AG10803 (cell line): Measurements from ENCODE around the gene PLCG2.

Experiments
- DNase-seq: peaks from one replicate; pipeline ENCODE4 v3.0.0; 2010; ENCODE audit warnings: low read depth
- H3K4me3 ChIP-seq: 2 replicates; pipeline ENCODE4 v1.5.1; 2011; ENCODE audit warnings: mild to moderate bottlenecking, low read length, control low read depth
- TF ChIP-seq, protein P1 (sequence below): conservative IDR thresholded peaks from 2 replicates; pipeline ENCODE4 v1.5.1; 2011; ENCODE audit warnings: mild to moderate bottlenecking, low read length, control low read depth, inconsistent platforms

The PLCG2 gene

DNA sequence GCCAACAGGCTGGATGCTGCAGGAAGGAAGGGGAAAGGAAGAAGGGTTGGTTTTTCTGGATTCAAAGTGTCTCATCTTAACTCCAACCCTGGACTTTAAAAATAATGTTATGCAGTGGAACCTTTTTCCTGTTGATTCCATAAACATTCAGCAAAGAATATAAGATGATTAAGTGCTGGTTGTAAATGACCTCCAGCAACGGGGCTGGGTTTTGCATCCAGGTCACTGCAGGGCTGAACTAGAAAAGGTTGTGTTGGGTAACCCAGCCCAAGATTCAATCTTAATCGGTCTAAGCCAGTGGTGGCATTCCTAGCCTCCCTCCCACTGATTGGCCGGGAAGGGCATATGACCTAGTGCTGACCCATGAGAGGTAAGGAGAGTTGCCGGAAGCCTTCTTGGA, 34.2 kb upstream of the PLCG2 start:
- TF ChIP-seq, protein P1, sequence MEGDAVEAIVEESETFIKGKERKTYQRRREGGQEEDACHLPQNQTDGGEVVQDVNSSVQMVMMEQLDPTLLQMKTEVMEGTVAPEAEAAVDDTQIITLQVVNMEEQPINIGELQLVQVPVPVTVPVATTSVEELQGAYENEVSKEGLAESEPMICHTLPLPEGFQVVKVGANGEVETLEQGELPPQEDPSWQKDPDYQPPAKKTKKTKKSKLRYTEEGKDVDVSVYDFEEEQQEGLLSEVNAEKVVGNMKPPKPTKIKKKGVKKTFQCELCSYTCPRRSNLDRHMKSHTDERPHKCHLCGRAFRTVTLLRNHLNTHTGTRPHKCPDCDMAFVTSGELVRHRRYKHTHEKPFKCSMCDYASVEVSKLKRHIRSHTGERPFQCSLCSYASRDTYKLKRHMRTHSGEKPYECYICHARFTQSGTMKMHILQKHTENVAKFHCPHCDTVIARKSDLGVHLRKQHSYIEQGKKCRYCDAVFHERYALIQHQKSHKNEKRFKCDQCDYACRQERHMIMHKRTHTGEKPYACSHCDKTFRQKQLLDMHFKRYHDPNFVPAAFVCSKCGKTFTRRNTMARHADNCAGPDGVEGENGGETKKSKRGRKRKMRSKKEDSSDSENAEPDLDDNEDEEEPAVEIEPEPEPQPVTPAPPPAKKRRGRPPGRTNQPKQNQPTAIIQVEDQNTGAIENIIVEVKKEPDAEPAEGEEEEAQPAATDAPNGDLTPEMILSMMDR, result no peak
- H3K4me3 ChIP-seq, result no peak overlapping the region
- DNase-seq, result no peak

GRCh38 chr16:81745704-81746558, 33.2 kb upstream of the PLCG2 start:
- DNase-seq, result peak; percentile 34
- H3K4me3 ChIP-seq, result peak overlapping the region; percentile 52
- TF ChIP-seq, protein P1, result no peak

- no peak for DNase-seq
- H3K4me3 ChIP-seq, result peak overlapping the region; percentile 52
- TF ChIP-seq, protein P1, result no peak
Observed at GRCh38 chr16:81746566-81746965, 32.5 kb upstream of the PLCG2 start.

- no peak overlapping the region for H3K4me3 ChIP-seq
- TF ChIP-seq, protein P1, result no peak
- DNase-seq, result no peak
Observed at GRCh38 chr16:81748476-81749198, 30.5 kb upstream of the PLCG2 start.

DNA sequence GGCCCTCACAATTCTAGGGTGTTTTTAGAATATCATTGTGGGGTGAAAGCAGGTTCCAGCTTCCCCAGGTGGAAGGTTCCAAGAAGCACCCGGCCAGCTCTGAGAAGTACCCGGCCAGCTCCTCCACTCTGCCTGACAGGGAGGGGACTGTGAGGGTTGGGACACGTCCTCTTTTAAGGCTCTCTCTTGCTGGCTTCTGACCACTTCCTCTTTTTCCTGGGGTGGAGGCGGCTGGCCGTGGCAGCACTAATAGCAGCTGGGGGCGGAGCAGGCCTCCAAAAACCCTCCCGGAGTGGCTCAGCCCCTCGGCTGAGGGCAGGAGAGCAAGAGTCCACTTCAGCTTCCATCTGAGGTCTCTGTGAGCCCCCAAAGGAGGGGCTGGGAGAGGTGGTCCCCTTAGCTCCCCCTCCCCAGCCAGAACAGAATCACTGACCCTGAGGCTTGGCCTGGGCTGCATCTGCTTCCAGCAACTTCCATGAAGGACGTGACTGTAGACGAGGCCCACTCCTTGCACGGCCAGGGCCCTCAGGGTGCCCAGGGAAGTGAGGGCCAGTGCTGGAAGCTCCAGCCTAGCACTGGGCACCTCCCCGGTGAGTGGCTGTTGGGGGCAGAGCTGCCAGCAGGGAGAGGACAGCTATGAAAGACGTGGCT, 26.7 kb upstream of the PLCG2 start:
- no peak overlapping the region for H3K4me3 ChIP-seq
- DNase-seq, result peak; percentile 22
- TF ChIP-seq, protein P1, result no peak

DNA sequence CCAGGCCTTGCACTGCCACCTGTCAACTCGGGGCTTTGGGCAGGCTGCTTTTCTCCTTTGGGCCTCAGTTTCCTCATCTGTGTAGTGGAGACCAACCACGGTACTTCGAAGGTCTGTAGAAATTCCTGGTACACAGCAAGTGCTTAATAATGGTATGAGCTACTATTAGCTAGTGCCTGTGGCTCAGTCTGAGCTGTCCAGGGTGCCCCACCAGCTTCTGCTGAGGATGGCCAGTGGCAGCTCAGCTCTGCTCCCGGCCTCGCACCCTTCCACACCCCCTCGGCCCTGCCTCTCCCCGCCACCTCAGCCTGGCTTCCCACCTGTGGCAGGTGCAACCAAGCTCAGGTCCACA, 26.2 kb upstream of the PLCG2 start:
- DNase-seq, result no peak
- TF ChIP-seq, protein P1, result no peak
- H3K4me3 ChIP-seq, result no peak overlapping the region
